Measurements from ENCODE around the gene FUT2. TPM values are rescaled to one million over a fixed set of nuclear protein-coding genes. Genes with fewer than 3 reads are reported as not detected.

Gene FUT2
- total and polyA plus RNA-seq, 10 donors, result 0.17 to 1.2 (median 0.38) TPM; not detected in 5

DNA sequence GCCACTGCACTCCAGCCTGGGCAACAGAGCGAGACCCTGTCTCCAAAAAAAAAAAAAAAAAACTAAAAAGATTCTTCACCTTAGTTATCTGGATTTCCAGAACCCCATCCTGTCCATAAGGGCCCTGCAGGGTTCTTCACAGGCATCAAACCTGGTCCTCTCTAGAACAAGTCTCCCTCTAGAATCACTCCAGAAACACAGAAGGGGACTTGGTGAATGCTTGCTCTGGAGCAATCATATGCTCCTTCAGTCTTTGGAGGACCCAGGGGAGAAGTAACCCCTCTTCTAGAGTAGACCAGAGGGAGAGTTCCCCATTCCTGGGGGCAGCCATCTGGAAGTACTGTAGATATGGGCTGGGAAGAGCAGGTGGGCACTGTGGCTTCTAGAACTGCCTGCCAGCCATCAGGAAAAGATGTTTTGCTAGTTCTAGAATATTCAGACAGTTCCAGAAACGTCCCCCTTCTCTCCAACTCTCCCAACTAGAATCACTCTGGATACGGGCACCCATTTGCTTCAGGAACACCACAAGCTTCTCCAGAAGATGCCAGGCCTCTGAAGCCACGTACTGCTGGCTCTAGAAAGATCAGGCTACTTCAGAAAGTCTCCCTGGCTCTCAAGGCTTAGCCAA lies 53.9 kb downstream of the FUT2 start:
- intact Hi-C loops (cut with DNase I; ENCODE audit: low total_unique reads), result no loop called here
- Histone ChIP-seq H3K9me3 (peaks cover 0 to 7% (median 0%) of the 10 kb centered on the region in 8 donors), H3K36me3 (peaks cover 0 to 18% (median 0%) of the 10 kb centered on the region in 6 donors), H3K27ac (no peak overlapping the region), H3K27me3 (replicated peaks in 1 of 7) (peaks cover 0 to 65% (median 21%) of the 10 kb centered on the region in 7 donors), H3K4me3 (peak overlapping the region in 2 of 8 donors; percentile 52 to 69), H3K4me1 (peaks cover 10 to 94% (median 50%) of the 10 kb centered on the region in 6 donors)
- WGBS, 5 donors, result 54 to 67% (median 65%) methylated on average over 3 to 4 of the region's 4 CpGs
- DNase-seq, result no peak
- no peak for TF ChIP-seq POLR2A (IDR thresholded peaks at IDR 0.05)
- no peak for TF ChIP-seq POLR2AphosphoS5 (IDR thresholded peaks at IDR 0.05)
- TF ChIP-seq, protein P1, sequence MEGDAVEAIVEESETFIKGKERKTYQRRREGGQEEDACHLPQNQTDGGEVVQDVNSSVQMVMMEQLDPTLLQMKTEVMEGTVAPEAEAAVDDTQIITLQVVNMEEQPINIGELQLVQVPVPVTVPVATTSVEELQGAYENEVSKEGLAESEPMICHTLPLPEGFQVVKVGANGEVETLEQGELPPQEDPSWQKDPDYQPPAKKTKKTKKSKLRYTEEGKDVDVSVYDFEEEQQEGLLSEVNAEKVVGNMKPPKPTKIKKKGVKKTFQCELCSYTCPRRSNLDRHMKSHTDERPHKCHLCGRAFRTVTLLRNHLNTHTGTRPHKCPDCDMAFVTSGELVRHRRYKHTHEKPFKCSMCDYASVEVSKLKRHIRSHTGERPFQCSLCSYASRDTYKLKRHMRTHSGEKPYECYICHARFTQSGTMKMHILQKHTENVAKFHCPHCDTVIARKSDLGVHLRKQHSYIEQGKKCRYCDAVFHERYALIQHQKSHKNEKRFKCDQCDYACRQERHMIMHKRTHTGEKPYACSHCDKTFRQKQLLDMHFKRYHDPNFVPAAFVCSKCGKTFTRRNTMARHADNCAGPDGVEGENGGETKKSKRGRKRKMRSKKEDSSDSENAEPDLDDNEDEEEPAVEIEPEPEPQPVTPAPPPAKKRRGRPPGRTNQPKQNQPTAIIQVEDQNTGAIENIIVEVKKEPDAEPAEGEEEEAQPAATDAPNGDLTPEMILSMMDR (IDR thresholded peaks at IDR 0.05 in 8 of 11, conservative IDR thresholded peaks at IDR 0.05 in 3 of 11), result no peak

DNA sequence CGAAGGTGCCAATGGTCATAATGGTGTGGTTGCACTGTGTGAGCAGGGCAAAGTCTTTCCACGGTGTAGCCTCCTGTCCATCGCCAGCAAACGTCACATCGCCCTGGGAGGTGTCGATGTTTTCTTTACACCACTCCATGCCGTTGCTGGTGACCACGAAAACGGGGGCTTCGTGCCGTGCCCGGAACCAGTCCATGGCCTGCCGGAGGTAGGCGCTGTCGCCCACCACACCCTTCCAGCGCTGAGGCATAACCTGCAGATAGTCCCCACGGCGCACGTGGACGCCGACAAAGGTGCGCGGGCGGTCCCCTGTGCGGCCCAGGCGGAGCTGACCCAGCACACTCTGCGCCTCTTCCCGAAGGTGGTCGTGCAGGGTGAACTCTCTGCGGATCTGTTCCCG lies 54.6 kb downstream of the FUT2 start:
- 83 to 94% (median 85%) methylated on average over 31 of the region's 31 CpGs for WGBS, 5 donors
- TF ChIP-seq POLR2AphosphoS5 (IDR thresholded peaks at IDR 0.05), result no peak
- TF ChIP-seq, protein P1 (IDR thresholded peaks at IDR 0.05 in 8 of 11, conservative IDR thresholded peaks at IDR 0.05 in 3 of 11), result no peak
- TF ChIP-seq POLR2A (IDR thresholded peaks at IDR 0.05), result no peak
- H3K9me3 ChIP-seq, result peaks cover 0 to 3% (median 0%) of the 10 kb centered on the region in 8 donors
- peaks cover 10 to 87% (median 48%) of the 10 kb centered on the region in 6 donors for H3K4me1 ChIP-seq
- peak overlapping the region in 2 of 8 donors; percentile 30 to 76 for H3K27ac ChIP-seq
- no peak for DNase-seq
- intact Hi-C loops (cut with DNase I; ENCODE audit: low total_unique reads), result no loop called here
- H3K27me3 ChIP-seq (replicated peaks in 1 of 7), result peaks cover 0 to 70% (median 21%) of the 10 kb centered on the region in 7 donors
- peaks cover 0 to 18% (median 0%) of the 10 kb centered on the region in 6 donors for H3K36me3 ChIP-seq
- H3K4me3 ChIP-seq, result peak overlapping the region in 6 of 8 donors; percentile 37 to 69 (median 42)

DNA sequence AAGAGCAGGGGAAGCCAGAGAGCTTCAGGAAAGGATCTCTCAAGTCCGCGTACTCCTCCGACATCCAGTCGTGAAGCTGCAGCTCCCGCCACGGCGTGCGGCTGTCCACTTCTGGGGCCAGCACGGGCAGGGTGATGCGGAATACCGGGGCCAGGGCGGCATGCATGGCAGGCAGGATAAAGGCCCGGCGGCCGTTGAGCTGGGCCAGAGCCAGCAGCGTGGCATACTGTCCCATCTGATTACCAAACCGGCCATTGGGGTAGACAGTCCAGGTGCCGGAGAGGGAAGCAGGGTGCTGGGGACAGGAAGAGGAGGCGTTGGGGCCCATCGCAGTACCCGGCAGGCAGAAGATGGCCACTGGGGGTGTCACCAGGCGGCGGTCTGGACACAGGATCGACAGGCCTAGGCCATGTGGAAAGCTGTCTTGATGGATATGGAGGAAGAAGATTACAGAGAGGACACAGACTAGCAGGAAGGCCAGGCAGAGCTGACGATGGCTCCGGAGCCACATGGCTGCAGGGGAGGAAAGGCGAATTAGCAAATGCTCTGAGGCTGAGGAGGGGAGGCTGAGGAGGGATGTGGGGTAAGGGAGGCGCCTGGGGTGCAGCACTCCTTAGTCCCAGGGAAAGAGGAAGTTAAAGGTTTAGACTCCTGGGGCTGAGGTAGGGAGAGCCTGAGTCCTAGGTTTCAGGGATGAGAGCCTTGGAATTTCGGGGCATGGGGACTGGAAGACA lies 55.2 kb downstream of the FUT2 start:
- Histone ChIP-seq H3K4me1 (peaks cover 10 to 82% (median 46%) of the 10 kb centered on the region in 6 donors), H3K9me3 (no peaks in the 10 kb centered on the region), H3K27ac (peak overlapping the region in 5 of 8 donors; percentile 30 to 81 (median 76)), H3K36me3 (peaks cover 0 to 18% (median 0%) of the 10 kb centered on the region in 6 donors), H3K4me3 (peak overlapping the region in 7 of 8 donors; percentile 37 to 69 (median 41)), H3K27me3 (replicated peaks in 1 of 7) (peaks cover 0 to 70% (median 21%) of the 10 kb centered on the region in 7 donors)
- intact Hi-C loops (cut with DNase I; ENCODE audit: low total_unique reads), result no loop called here
- TF ChIP-seq POLR2AphosphoS5 (IDR thresholded peaks at IDR 0.05) (peak in 2 of 3 donors; percentile 18 to 45), POLR2A (IDR thresholded peaks at IDR 0.05) (no peak)
- WGBS, 5 donors, result 62 to 82% (median 72%) methylated on average over 29 of the region's 29 CpGs
- no peak for DNase-seq

DNA sequence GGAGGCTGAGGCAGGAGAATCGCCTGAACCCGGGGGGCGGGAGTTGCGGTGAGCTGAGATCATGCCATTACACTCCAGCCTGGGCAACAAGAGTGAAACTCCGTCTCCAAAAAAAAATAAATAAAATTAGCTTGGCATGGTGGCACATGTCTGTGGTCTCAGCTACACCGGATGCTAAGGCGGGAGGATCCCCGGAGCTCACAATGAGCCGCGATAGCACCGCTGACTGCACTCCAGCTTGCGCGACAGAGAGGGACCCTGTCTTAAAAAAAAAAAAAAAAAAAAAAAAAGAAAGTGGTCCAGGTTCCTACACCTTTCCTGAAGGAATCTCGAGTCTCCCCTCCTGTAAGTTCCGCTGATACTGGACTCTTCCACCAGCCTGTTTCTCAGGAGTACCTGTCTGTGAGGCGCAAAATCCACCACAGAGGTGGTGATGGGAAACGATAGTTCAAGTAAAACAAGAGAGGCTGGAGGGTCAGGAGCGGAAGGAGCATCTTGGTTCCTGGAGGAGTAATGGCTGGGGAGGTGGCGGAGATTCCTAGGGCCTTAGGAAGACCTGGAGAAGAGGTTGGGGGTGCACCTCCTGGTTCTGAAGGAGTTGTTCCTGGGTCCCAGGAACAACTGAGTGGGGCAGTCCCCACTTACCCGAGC lies 56.2 kb downstream of the FUT2 start:
- 19 to 24% (median 22%) methylated on average over 20 of the region's 20 CpGs for WGBS, 5 donors
- no peak for TF ChIP-seq POLR2A (IDR thresholded peaks at IDR 0.05)
- TF ChIP-seq, protein P1 (IDR thresholded peaks at IDR 0.05 in 8 of 11, conservative IDR thresholded peaks at IDR 0.05 in 3 of 11), result no peak
- TF ChIP-seq POLR2AphosphoS5 (IDR thresholded peaks at IDR 0.05), result no peak
- H3K9me3 ChIP-seq, result no peaks in the 10 kb centered on the region
- H3K36me3 ChIP-seq, result peaks cover 0 to 18% (median 0%) of the 10 kb centered on the region in 6 donors
- no peak for DNase-seq
- H3K4me1 ChIP-seq, result peaks cover 10 to 74% (median 38%) of the 10 kb centered on the region in 6 donors
- intact Hi-C loops (cut with DNase I; ENCODE audit: low total_unique reads), result no loop called here
- H3K4me3 ChIP-seq, result peak overlapping the region; percentile 37 to 69 (median 40)
- H3K27me3 ChIP-seq (replicated peaks in 1 of 7), result peaks cover 0 to 64% (median 21%) of the 10 kb centered on the region in 7 donors
- peak overlapping the region in 7 of 8 donors; percentile 13 to 81 (median 76) for H3K27ac ChIP-seq
